ENCODE measurements around the gene GPR148. TPM values are rescaled to one million over a fixed set of nuclear protein-coding genes. Genes with fewer than 3 reads are reported as not detected.

Gene GPR148
- total and polyA plus RNA-seq, 2 of the 4 experiments (the other 2 are of a cell fraction), result not detected

DNA sequence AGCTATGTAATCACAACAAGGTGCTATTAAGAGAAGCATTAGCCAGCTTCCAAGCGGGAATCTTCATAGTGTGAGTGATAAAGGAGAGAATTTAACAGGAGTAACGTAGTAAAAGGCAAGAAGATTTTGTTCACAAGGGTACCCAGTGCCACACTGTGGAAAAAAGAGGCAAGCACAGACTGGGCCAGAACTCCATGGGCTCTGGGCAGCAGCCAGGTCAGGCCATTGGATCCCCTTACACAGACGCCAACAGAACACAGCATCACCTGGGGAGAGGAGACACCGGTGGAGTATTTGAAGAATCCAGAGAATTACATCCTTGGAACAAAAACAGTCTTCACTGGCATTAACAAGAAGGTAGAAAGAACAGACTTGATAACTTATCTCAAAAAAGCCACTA is 47.7 kb downstream of the GPR148 start:
- Histone ChIP-seq H2AK5ac (ENCODE audit: low read depth, low read length) (no peak overlapping the region), H3K9ac (ENCODE audit: low read depth, low read length) (no peak overlapping the region), H3K4me2 (ENCODE audit: low read depth, low read length) (no peak overlapping the region), H2BK120ac (ENCODE audit: low read depth, low read length) (no peak overlapping the region), H3K79me1 (ENCODE audit: low read depth in 1 of 2, low read length in 2 of 2) (no peaks in the 10 kb centered on the region), H2BK15ac (ENCODE audit: low read depth, low read length) (no peak overlapping the region), H3K56ac (ENCODE audit: extremely low read depth, insufficient read depth, low read length) (no peak overlapping the region), H3K9me3 (ENCODE audit: control insufficient read depth, insufficient read depth, low read length) (no peaks in the 10 kb centered on the region), H3K9me1 (ENCODE audit: insufficient read depth, low read length) (no peaks in the 10 kb centered on the region), H4K20me1 (ENCODE audit: insufficient read depth, low read length) (no peaks in the 10 kb centered on the region), H3K27ac (ENCODE audit: insufficient read depth, low read length) (no peak overlapping the region), H3K18ac (ENCODE audit: low read depth, low read length) (no peak overlapping the region), H2BK5ac (ENCODE audit: low read depth, low read length, poor library complexity, severe bottlenecking) (no peak overlapping the region), H4K5ac (ENCODE audit: low read depth, low read length) (no peak overlapping the region), H3K36me3 (ENCODE audit: control insufficient read depth, insufficient read depth, low read length) (no peaks in the 10 kb centered on the region), H2AFZ (replicated peaks; ENCODE audit: low read length, poor library complexity) (no peak overlapping the region), H3K14ac (replicated peaks; ENCODE audit: low read depth, low read length) (no peak overlapping the region), H3K4ac (ENCODE audit: low read depth, low read length) (no peak overlapping the region), H3K4me3 (ENCODE audit: insufficient read depth, low read depth, low read length) (no peak overlapping the region), H3K4me1 (ENCODE audit: control insufficient read depth, insufficient read depth, low read length) (no peaks in the 10 kb centered on the region), H2BK20ac (ENCODE audit: low read depth, low read length) (no peak overlapping the region), H2AK9ac (replicated peaks; ENCODE audit: low read depth, low read length, poor library complexity) (no peak overlapping the region), H4K8ac (ENCODE audit: low read depth in 2 of 2, low read length in 2 of 2) (no peak overlapping the region), H3K23ac (ENCODE audit: low read depth, low read length) (no peak overlapping the region), H3K27me3 (ENCODE audit: control insufficient read depth, insufficient read depth, low read length) (no peaks in the 10 kb centered on the region), H4K91ac (ENCODE audit: insufficient read depth, low read depth, low read length) (no peak overlapping the region)
- no peak for ATAC-seq (ENCODE audit: low read depth)
- ChIA-PET POLR2A (ENCODE audit: unreplicated experiment) (no interaction called here), CTCF (no interaction called here)
- intact Hi-C loops (cut with micrococcal nuclease), result no loop called here
- dilution Hi-C loops (cut with HindIII; ENCODE audit: low sequenced_read_pairs, unreplicated experiment), result no loop called here
- DNase-seq, result no peak
- 0% methylated on average over 1 of the region's 4 CpGs; no CpG with 5 or more reads in 1 of the 2 experiments for WGBS, 2 experiments (ENCODE audit: extremely low coverage in 2 of 2, insufficient read length in 1 of 2)
- TF ChIP-seq USF2 (IDR thresholded peaks at IDR 0.05; ENCODE audit: low read depth, low read length), result no peak
- in situ Hi-C loops (cut with MboI; ENCODE audit: low sequenced_read_pairs), result no loop called here
- BruUV-seq (replicated peaks), result no TSS peak

Data from IMR-90 (cell line).